Stimulated activated memory B cell treated with anti-CD40 and anti-IgM and Interleukin-4, amounts not matched to agents 10 μg/mL and 1 μg/mL and 100 μg/mL, for 72 hours (primary cell): ENCODE results near the gene BRD3OS.

Source experiments
- ATAC-seq: fragments of 150-1000 bp; cut with Tn5 transposase; 2 replicates; pipeline ENCODE4 v1.10.0; 2021
- H3K27ac Mint-ChIP-seq: one replicate; pipeline ENCODE4 v1.8.0; 2022; ENCODE audit warnings: mild to moderate bottlenecking, mixed read lengths
- H3K27me3 Mint-ChIP-seq: one replicate; pipeline ENCODE4 v1.8.0; 2022; ENCODE audit warnings: mixed read lengths
- H3K36me3 Mint-ChIP-seq: one replicate; pipeline ENCODE4 v1.8.0; 2022; ENCODE audit warnings: mixed read lengths
- H3K4me1 Mint-ChIP-seq: one replicate; pipeline ENCODE4 v1.8.0; 2022; ENCODE audit warnings: mixed read lengths
- H3K4me3 Mint-ChIP-seq: one replicate; pipeline ENCODE4 v1.8.0; 2022; ENCODE audit warnings: mild to moderate bottlenecking, moderate library complexity, mixed read lengths
- H3K9me3 Mint-ChIP-seq: one replicate; pipeline ENCODE4 v1.8.0; 2022; ENCODE audit warnings: mixed read lengths

BRD3OS gene

DNA sequence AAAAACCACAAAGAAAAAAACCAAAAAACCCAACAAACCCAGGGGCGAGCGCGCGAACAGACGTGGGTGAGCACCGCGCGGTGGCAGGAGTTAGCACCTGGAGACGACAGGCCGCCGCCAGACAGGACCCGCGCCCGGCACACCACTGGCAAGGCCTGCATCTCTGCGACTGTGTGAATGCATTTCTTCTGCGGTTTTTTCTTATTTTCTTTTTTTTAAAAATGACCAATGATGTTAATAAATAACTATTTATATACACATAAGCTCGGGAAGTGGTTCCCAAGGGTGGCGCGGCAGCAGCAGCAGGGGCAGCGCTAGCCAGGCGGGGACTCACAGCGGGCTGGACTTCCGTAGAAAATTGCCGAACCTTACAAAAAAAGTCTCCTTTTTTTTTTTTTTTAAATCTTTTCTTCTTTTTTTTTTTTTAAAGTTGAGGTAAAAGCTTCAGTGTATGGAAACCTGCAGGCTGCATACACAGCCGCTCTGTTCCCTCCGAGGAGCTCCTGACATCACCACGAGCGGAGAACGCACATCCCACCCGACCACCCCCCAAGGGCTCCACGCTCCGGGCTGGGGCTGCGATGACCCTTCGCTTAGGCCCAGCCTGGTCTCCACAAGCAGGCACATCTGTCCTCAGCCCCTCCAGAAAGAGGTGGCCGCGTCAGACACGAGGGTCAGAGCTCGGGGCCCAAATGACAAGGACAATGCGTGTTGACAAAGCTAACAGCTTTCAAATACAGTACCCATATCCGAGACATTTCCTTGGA is 7.4 kb downstream of the BRD3OS start:
- Mint-ChIP-seq H3K36me3 (peaks cover 44% of the 10 kb centered on the region), H3K4me1 (peaks cover 7% of the 10 kb centered on the region), H3K4me3 (no peak overlapping the region), H3K27ac (no peak overlapping the region), H3K9me3 (no peaks in the 10 kb centered on the region), H3K27me3 (no peaks in the 10 kb centered on the region)
- no peak for ATAC-seq

DNA sequence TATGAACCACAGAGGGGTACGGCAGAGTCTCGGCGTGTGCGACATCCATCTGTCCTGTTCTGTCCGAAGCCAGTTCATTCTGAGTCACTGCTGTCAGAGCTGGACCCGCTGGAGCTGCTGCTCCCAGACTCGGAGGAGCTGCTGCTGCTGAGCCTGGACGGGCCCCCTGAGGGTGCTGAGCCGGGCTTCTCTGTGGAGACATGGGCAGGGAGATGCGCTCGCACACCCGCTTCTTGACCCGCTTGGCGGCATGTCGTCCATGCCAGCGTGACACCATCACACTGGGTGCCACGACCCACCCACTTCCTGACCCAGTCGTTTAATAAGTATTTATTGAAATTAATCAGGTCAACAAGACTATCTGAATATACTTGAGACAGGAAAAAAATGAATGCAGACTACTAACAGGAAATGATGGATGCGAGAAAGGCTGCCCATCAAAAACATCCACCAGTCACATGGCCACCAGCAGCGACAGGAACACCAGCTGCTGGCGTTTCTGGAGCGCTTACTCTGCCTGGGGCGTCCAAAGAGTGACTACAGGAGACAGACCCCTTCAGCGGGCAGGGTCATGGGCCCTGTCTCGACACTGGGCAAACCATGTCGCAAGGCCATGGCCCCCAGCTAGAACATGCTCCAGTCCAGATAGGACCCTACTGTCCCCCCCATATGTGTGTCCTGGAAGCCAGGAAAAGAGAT is 8.4 kb downstream of the BRD3OS start:
- Mint-ChIP-seq H3K9me3 (peaks cover 2% of the 10 kb centered on the region), H3K36me3 (peaks cover 46% of the 10 kb centered on the region)

DNA sequence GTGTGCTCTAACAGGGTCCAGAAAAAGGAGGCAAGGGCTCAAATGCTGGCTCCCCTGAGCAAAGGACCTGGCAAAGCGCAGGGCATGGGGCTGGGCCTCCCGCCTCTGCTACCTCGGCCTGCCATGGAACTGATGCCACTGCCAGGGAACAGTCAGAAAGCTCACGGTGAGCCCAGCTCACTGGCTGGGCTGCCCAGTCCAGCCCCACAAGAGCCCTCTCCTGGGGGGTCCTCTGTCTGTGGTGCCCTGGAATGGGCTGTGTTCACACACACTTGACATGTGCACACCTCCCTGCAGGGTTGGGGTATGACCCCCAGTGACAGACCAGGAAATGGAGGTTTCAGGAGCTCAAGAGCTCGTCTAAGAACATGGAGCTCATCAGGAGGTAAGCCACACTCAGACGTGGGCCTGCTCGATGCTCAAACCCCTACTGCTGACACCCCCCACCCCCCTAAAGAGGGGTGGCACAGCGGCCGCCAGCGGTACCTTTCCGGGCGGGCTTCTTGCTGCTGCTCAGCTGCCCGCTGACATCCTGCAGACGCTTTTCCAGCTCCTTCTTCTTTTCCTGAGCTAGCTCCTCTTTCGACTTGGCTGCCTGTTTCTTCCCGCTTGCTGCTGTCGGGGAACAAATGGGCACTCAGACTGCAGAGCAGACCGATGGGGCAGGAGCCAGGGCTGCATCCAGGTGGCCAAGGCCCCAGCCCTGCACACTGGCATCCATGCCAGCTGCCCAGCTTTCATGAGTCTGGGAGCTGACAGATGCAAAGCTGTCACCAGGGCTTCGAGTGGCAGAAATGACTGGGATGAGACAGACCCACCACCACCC is 9.1 kb downstream of the BRD3OS start:
- Mint-ChIP-seq H3K4me3 (no peak overlapping the region), H3K36me3 (peaks cover 54% of the 10 kb centered on the region), H3K4me1 (no peaks in the 10 kb centered on the region), H3K9me3 (peaks cover 8% of the 10 kb centered on the region), H3K27ac (no peak overlapping the region), H3K27me3 (no peaks in the 10 kb centered on the region)
- ATAC-seq: no peak

More for the DNA sequence above, 8.4 kb downstream of the BRD3OS start:
- ATAC-seq: no peak
- Mint-ChIP-seq H3K4me3 (no peak overlapping the region), H3K27ac (no peak overlapping the region), H3K4me1 (no peaks in the 10 kb centered on the region), H3K27me3 (no peaks in the 10 kb centered on the region)

DNA sequence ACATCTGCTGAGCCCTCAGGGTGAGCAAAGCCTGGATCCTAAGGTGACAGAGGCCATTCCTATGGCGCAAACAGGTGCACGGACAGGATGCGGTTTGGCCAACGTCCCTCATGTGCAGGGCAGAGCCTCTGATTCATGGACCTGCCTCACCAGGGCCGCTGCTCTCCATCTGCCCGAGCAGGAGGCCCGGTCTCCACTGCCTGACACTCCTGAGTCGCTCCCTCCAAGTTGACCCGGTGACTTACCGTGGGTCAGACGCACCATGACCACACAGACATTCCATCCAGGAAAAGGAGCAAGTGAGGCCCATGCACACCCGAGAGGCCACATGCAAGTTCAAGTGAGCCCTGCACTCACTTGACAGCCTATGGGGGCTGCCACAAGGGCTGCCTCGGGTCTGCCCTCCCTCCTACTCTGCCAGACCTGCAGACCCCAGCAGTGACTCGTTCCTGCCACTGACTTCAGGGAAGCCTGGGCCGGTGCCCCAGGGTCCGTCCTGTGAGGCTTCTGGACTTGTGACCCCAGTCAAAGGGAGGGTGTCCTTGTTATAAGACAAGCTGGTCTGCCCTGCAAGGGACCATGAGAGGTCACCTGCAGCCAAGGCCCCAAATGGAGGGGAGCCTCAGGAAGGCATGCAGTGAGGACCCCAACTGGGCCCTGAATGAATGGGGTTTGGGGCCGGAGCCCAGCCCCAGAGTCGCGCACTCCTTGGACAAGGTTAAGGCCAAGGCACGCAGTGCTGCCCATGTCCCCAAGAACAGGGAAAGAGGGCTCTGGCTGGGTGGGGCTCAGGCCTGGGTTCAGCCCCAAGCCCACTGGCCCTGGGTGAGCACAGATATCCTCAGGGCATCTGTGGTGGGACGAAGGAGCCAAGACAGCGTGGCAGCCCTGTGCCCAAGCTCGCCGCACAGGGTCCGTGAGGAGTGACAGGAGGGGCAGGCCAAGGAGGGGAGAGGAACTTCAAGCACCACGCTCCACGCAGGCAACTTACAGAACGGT is 10.1 kb downstream of the BRD3OS start:
- Mint-ChIP-seq H3K9me3 (peaks cover 13% of the 10 kb centered on the region), H3K4me3 (no peak overlapping the region)

DNA sequence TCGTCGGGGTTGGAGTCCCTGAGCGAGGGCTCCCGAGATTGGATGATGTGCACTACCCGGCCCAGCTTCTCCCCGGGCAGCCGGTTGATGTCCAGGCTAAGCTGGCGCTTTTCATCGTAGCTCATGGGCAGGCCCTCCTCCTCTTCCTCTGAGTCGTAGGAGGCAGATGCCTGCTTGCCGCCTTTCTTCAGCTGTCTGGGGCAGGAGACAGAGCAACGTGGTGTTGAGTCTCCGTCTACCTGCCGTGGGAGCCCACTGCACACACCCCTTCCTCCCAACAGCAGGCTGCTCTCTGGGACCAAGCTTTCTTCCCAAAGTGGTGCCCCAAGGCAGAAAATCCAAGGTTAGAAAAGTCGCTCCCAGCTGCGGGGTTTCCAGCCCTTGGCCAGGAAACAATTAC is 10.8 kb downstream of the BRD3OS start:
- H3K27ac Mint-ChIP-seq: no peak overlapping the region
- H3K9me3 Mint-ChIP-seq: peaks cover 13% of the 10 kb centered on the region
- no peaks in the 10 kb centered on the region for H3K4me1 Mint-ChIP-seq
- no peak overlapping the region for H3K4me3 Mint-ChIP-seq
- peaks cover 64% of the 10 kb centered on the region for H3K36me3 Mint-ChIP-seq
- H3K27me3 Mint-ChIP-seq: no peaks in the 10 kb centered on the region
- ATAC-seq: no peak

More for the DNA sequence above, 10.1 kb downstream of the BRD3OS start:
- H3K27ac Mint-ChIP-seq: no peak overlapping the region
- ATAC-seq: no peak
- peaks cover 63% of the 10 kb centered on the region for H3K36me3 Mint-ChIP-seq
- H3K4me1 Mint-ChIP-seq: no peaks in the 10 kb centered on the region
- no peaks in the 10 kb centered on the region for H3K27me3 Mint-ChIP-seq

DNA sequence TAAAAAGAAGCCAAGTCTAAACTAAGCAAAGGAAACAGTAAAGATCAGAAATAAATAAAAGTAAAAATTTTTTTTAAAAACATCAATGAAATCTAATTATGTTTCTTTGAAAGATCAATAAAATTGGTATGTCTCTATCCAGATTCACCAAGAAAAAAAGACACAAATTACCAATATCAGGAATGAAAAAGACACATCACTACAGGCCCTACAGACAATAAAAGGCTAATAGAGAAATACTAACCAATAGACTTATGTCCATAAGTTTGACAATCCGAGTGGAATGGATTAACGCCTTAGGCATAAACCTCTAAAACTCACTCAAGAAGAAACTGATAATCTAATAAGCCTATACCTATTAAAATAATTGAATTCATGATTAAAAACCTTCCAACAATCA is 12.4 kb downstream of the BRD3OS start:
- H3K4me1 Mint-ChIP-seq: no peaks in the 10 kb centered on the region

DNA sequence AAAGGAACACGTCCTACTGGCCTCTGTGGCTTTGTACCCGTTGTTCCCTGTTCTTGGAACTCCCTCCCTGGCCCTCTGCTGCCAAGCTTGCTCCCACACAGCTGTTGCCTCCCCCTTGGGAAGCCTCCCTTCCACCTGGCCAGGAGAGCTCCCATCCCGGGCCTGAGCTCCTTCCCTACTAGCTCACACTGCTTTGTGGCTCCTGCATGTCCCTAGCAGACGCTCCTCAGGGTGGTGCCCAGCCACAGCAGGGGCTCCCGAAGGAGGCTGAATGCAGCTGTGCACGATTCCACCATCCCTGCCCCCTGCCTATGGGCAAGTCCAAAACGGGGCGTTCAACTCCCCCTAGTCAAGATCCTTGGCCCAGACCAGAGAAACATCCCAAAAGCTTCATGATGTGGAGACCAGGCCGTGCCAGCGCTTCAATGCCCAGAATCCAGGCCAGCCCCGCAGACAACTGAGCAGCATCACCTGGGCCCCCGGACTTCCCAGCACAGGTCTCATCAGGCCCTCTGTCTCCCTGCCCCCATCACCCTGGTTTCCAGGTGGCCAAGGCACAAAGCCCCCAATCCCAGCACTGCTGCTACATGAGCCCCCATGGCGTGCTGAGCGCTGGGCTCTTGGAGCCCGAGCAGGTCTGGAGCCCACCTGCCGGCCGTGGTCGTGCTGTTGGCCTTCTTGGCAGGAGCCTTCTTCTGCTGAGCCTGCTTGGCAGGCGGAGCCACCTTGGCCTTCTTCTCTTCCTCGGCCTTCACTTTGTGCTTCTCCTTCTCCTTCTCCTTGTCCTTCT is 14.3 kb downstream of the BRD3OS start:
- Mint-ChIP-seq H3K27me3 (no peaks in the 10 kb centered on the region), H3K4me1 (no peaks in the 10 kb centered on the region), H3K4me3 (no peak overlapping the region), H3K9me3 (peaks cover 13% of the 10 kb centered on the region), H3K36me3 (peaks cover 68% of the 10 kb centered on the region), H3K27ac (no peak overlapping the region)
- no peak for ATAC-seq

More for the DNA sequence above, 12.4 kb downstream of the BRD3OS start:
- peaks cover 69% of the 10 kb centered on the region for H3K36me3 Mint-ChIP-seq
- H3K9me3 Mint-ChIP-seq: peaks cover 13% of the 10 kb centered on the region
- no peak overlapping the region for H3K27ac Mint-ChIP-seq
- no peaks in the 10 kb centered on the region for H3K27me3 Mint-ChIP-seq
- no peak for ATAC-seq
- no peak overlapping the region for H3K4me3 Mint-ChIP-seq

DNA sequence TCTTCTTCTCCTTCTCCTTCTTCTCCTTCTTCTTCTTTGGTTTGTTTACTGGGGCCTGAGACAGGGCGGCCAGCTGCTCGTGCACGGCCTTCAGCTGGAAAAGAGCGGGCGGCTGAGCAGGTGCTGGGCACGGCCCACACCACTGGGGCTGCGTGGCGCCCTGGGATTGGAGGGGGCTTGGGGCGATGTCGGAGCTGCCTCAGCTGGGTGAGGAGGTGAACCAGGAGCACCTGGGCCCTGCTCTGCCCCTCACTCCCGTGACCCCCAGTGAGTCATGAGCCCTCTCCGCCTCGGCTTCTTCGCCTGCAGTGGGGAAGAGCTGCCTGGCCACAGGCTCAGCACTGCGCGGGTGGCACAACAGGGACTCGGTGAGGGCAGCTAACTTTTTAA is 14.9 kb downstream of the BRD3OS start:
- H3K9me3 Mint-ChIP-seq: peaks cover 13% of the 10 kb centered on the region
- H3K4me3 Mint-ChIP-seq: no peak overlapping the region
- no peaks in the 10 kb centered on the region for H3K4me1 Mint-ChIP-seq
- peaks cover 68% of the 10 kb centered on the region for H3K36me3 Mint-ChIP-seq
- no peak overlapping the region for H3K27ac Mint-ChIP-seq
- no peak for ATAC-seq
- no peaks in the 10 kb centered on the region for H3K27me3 Mint-ChIP-seq

DNA sequence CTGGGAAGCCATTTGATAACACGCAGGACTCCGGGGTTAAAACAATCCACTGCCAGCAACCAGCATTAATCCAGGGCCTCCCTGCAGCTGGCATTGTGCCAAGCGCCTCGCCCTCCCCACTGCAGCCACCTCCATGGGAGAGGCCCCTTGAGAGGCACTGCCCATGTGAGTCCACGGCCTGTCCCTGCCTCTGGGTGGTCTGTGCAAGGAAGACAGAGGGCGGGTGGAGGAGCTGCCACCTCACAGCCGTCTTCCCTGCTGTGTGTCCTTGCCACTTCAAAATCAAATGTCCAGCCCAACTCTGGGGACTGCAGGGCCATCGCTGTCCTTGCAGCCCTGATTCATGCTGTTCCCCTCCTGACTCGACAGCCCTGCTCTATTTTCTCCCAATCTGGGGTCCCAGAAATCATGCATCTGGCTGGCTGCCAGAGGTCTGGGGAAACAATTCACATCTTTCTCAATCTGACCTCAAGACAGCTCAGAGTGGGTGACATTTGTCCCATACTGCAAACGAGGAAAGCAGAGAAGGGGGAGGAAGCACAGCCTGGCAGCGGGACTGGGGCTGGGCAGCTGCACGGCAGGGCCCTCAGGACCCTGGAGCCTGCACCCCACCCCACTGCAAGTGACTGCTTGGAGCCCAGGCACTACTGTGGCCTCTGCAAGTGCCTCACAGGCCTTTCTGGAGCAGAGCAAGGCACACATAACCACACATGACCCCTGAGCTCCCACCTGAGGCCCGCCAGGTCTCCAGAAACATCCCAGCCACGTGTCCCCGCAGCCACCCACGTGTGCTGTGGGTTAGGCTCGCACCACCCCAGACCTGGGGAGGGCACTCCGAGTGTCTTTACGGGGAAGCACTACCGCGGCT is 15.7 kb downstream of the BRD3OS start:
- no peak overlapping the region for H3K27ac Mint-ChIP-seq
- H3K27me3 Mint-ChIP-seq: no peaks in the 10 kb centered on the region
- peaks cover 13% of the 10 kb centered on the region for H3K9me3 Mint-ChIP-seq
- no peak overlapping the region for H3K4me3 Mint-ChIP-seq
- H3K36me3 Mint-ChIP-seq: peaks cover 63% of the 10 kb centered on the region
- H3K4me1 Mint-ChIP-seq: no peaks in the 10 kb centered on the region
- no peak for ATAC-seq

DNA sequence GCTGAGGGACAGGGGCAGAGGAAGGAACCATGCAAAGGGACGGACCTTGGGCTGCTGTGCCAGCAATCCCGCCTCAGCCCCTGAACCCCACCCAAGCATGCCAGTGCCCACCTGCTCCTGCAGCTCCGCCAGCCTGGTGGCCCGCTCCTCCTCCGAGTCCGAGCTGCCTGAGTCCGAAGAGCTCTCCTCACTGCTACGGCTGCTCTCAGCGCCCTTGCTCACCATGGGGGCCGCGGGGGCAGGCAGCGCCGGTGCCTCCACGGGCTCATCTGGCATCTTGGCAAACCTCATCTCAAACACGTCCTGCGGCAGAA is 16.3 kb downstream of the BRD3OS start:
- no peaks in the 10 kb centered on the region for H3K4me1 Mint-ChIP-seq
- H3K4me3 Mint-ChIP-seq: no peak overlapping the region
- no peak for ATAC-seq
- no peak overlapping the region for H3K27ac Mint-ChIP-seq
- H3K36me3 Mint-ChIP-seq: peaks cover 57% of the 10 kb centered on the region
- H3K9me3 Mint-ChIP-seq: peaks cover 13% of the 10 kb centered on the region
- no peaks in the 10 kb centered on the region for H3K27me3 Mint-ChIP-seq

DNA sequence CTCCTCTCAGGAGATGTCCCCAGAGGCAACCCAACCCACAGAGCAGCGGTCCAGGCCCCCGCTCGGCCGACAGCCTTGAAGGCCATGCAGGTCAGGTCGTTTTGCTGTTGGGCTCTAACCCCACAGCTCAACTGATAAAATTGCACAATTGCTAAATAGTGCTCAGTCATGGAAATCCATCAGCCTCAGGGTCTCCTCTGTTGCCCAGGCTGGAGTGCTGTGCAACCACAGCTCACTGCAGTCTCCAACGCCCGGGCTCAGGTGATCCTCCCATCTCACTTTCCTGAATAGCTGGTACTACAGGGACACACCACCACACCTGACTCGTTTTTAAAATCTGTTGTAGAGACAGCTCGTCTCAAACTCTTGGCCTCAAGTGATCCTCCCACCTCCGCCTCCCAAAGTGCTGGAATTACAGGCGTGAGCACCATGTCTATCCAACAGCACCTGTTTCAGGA is 18.3 kb downstream of the BRD3OS start:
- Mint-ChIP-seq H3K27ac (no peak overlapping the region), H3K4me1 (no peaks in the 10 kb centered on the region), H3K4me3 (no peak overlapping the region), H3K9me3 (peaks cover 11% of the 10 kb centered on the region), H3K27me3 (no peaks in the 10 kb centered on the region), H3K36me3 (peaks cover 48% of the 10 kb centered on the region)
- no peak for ATAC-seq

DNA sequence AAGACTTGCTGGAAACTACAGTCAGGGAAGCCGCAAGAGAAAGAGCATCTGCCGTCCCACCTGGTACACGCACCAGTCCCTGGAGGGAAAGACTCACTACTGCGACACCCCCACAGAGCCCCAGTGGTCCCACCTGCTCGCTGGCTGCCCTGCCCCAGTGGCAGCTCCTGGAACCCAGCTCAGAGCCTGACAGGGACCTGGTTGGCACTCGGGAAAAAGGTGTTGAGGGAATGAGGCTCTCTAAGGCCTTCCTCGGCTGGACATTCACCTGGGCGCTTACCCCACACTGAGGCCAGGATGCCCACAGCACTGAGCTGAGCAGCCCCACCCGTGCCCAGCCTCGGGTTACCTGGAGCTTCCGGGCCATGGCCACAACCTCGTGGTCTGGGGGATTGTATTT is 19.7 kb downstream of the BRD3OS start:
- Mint-ChIP-seq H3K4me3 (no peak overlapping the region), H3K27ac (no peak overlapping the region), H3K9me3 (peaks cover 2% of the 10 kb centered on the region), H3K36me3 (peaks cover 44% of the 10 kb centered on the region), H3K27me3 (no peaks in the 10 kb centered on the region), H3K4me1 (peaks cover 4% of the 10 kb centered on the region)
- ATAC-seq: no peak

DNA sequence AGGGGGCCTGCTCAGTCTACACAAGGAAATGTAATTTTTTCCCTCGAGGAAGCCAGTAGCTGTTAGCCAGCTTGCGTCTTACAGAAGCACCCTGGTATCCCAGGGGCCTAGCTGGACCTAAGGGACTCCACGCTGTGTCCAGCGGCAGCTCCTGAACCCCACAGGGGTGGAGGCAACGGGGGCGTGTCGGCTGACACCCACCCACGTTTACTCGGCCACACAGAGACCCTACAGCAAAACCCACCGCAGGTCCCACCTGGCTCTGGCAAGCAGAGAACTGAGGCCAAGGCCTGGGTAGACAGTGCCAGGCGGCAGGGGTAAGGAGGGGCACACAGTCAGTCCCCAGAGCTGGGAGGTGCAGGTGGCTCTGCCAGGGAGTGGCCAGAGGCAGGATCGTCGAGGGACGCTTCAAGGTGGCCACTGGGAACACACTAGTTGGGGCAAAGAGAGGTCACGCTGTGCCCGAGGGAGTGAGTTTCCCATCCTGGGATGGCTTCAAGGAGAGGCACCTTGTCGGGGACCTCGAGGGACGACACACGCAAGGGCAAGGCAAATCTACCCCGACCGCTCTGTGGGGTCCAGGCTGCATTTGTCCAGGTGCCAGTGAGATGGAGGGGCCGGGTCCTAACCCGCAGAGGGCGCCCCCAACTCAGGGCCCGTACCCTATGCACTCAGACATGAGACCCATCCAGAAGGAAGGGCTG is 20.7 kb downstream of the BRD3OS start:
- peaks cover 36% of the 10 kb centered on the region for H3K36me3 Mint-ChIP-seq
- ATAC-seq: no peak
- H3K27me3 Mint-ChIP-seq: no peaks in the 10 kb centered on the region
- no peak overlapping the region for H3K4me3 Mint-ChIP-seq
- H3K9me3 Mint-ChIP-seq: no peaks in the 10 kb centered on the region
- peaks cover 4% of the 10 kb centered on the region for H3K4me1 Mint-ChIP-seq
- no peak overlapping the region for H3K27ac Mint-ChIP-seq
